HEK293 (cell line): ENCODE measurements around the gene PDE4B.

Source experiments
- CTCF ChIP-seq: fragments of 450-650 bp; formaldehyde crosslinking; IDR thresholded peaks from 2 replicates; pipeline ENCODE4 v1.5.1; 2016; ENCODE audit warnings: missing biosample characterization, missing genetic modification characterization
- HOXC10 ChIP-seq: sonication (generic); formaldehyde crosslinking; IDR thresholded peaks from 2 replicates; pipeline ENCODE4 v1.8.1; 2023; ENCODE audit warnings: mild to moderate bottlenecking, missing genetic modification reagents
- KLF16 ChIP-seq: fragments of 450-650 bp; formaldehyde crosslinking; IDR thresholded peaks from 2 replicates; pipeline ENCODE4 v1.5.1; 2017; ENCODE audit warnings: missing biosample characterization, missing genetic modification characterization
- ZNF157 ChIP-seq: fragments of 450-650 bp; formaldehyde crosslinking; IDR thresholded peaks from 2 replicates; pipeline ENCODE4 v1.5.1; 2016; ENCODE audit warnings: missing biosample characterization, missing genetic modification characterization

GRCh38 chr1:66244429-66244828 lies 451.7 kb downstream of the PDE4B start:
- TF ChIP-seq ZNF157: no peak
- no peak for TF ChIP-seq CTCF (tag by site-specific recombination)
- no peak for TF ChIP-seq HOXC10 (CRISPR knock-in tag)
- TF ChIP-seq KLF16: no peak
